H7 (cell line): ENCODE data around the gene CLEC2L. TPM values are rescaled to one million over a fixed set of nuclear protein-coding genes. Genes with fewer than 3 reads are reported as not detected.
"Not testable (repeated sequence)": the region's sequence is repeated elsewhere in the genome, so short reads cannot be mapped to it uniquely, and the experiment has no call there.

Source experiments
- DNase-seq: peaks from one replicate; pipeline ENCODE4 v3.0.0; 2012
- H3K27me3 ChIP-seq: 2 replicates; pipeline ENCODE4 v1.6.0; 2011; ENCODE audit warnings: mild to moderate bottlenecking, low read length; ENCODE audit not compliant: control insufficient read depth, insufficient read depth
- H3K36me3 ChIP-seq: replicated peaks from 2 replicates; pipeline ENCODE4 v1.5.1; 2011; ENCODE audit warnings: low read length; ENCODE audit not compliant: control insufficient read depth, insufficient read depth
- H3K4me3 ChIP-seq: 2 replicates; pipeline ENCODE4 v1.5.1; 2011; ENCODE audit warnings: low read depth, mild to moderate bottlenecking, control low read depth, low read length, moderate library complexity; ENCODE audit not compliant: insufficient read depth
- total RNA-seq: library from RNA; depleted of rRNA; stranded (reverse); fragments of >200 nt; shearing (Covaris generic); gene quantifications from 2 replicates; pipeline ENCODE4 v1.2.3, GENCODE V29; 2014

Gene CLEC2L
- total RNA-seq, 1 experiment from 2014 or later, result not detected

DNA sequence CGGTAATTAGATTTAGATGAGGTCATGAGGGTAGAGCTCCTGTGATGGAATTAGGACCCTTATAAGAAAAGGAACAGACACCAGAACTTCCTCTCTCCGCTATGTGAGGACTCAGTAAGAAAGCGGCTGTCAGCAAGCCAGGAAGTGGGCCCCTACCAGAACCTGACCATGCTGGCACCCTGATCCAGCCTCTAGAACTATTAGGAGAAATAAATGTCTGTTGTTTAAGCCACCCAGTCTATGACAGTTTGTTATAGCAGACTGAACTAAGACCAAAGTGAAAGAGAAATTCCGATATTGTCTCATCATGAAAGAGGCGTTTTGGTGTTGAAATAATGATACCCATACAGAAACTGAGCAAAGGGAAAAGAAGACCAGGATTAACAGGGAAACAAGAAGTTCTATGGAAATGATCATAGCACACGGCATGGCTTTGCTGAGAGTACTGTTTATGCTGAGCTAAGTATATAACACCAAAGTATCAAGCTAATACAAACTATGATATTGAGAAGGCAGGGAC is 9.2 kb downstream of the CLEC2L start:
- H3K36me3 ChIP-seq, result no peaks in the 10 kb centered on the region
- H3K4me3 ChIP-seq, result no peak overlapping the region
- H3K27me3 ChIP-seq, result peaks cover 2% of the 10 kb centered on the region; the same call in 1 of the 2 replicates
- no peak for DNase-seq

DNA sequence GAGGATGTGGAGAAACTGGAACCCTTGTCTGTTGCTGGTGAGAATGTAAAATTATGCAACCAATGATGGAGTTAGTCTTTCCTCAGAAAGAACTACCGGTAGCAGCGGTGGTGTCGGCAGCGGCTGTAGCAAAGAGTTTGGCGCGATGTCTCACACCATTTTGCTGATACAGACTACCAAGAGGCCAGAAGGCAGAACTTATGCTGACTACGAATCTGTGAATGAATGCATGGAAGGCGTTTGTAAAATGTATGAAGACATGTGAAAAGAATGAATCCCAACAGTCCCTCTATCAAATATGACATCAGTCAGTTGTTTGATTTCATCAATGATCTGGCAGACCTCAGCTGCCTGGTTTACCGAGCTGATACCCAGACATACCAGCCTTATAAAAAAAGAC is 10.6 kb downstream of the CLEC2L start:
- Histone ChIP-seq H3K36me3 (no peaks in the 10 kb centered on the region), H3K27me3 (no peaks in the 10 kb centered on the region), H3K4me3 (no peak overlapping the region)
- no peak for DNase-seq

DNA sequence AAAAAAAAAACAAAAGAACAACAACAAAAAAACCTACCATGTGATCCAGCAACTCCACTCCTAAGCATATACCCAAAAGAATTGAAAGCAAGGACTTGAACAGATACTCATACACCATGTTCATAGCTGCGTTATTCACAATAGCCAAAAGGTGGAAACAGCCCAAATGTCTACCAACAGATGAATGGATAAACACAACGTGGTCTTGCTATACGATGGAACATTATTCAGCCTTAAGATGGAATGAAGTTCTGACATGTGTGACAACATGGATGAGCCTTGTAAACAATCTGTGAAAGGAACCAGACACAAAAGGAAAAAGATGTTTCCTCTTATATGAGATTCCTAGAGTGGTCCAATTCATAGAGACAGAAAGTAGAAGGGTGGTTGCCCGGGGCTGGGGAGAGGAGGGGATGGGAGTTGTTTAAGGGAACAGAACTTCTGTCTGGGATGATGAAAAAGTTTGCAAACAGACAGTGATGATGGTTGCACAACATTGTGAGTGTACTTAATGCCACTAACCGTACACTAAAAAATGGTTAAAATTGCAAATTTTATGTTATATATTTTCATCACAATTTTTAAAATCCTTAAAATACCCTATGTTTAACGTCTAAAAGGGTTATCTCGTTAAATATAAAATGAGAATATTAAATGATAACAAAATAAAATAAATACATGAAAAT is 11.6 kb downstream of the CLEC2L start:
- Histone ChIP-seq H3K36me3 (no peaks in the 10 kb centered on the region), H3K27me3 (no peaks in the 10 kb centered on the region), H3K4me3 (no peak overlapping the region)
- DNase-seq, result no peak

DNA sequence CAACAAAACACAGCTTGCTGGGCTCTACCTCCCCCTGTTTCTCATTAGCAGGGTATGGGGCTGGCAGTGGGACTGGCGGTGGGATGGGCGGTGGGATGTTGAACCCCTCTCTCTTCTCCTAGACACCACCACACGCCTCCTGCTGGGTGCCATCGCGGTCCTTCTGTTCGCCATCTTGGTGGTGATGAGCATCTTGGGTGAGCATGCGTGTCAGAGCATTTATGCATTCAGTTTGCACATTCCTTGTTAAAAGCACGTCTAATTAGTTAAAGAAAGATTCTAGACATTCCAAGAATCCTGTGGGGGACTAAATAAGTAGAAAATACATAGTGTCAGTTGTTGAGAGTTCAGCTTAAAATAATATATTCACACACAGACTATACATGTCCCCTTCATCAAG is 12.7 kb downstream of the CLEC2L start:
- no peak for DNase-seq
- Histone ChIP-seq H3K36me3 (no peaks in the 10 kb centered on the region), H3K4me3 (no peak overlapping the region), H3K27me3 (no peaks in the 10 kb centered on the region)

DNA sequence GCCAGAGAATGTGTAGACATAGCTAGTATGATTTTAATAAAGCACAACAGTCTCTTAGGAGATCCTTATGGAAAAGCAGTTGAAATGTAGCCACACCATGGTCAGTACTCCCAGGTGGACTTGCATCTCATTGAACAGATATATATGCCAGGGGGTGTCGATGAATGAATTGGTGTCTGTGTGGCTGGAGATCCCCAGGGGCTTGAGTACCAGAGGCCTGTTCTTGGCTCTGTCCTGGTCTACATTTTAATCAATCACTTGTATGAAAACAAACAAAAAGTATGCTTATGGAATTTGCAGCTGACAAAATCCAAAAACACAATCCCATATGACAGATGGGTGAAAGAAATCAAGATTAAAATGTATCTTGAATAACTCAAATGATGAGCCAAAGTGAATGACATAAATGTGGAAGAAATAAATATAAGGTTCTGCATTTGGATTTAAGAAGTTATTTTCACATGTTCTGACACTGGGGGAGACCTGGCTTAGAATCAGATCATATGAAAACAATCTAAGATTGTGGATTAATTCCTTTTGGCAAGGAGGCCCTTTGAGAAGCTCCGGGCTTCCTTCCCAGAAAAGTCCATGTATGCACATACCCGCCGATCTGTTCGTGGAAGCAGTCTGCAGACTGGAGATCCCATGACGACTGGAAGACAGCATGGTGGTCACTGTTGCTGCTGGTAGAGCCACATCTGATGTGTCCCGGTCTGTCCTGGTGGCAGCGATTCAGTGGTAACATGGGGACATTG is 15.6 kb downstream of the CLEC2L start:
- H3K4me3 ChIP-seq, result no peak overlapping the region
- H3K27me3 ChIP-seq, result peaks cover 3% of the 10 kb centered on the region
- no peaks in the 10 kb centered on the region for H3K36me3 ChIP-seq
- no peak for DNase-seq

DNA sequence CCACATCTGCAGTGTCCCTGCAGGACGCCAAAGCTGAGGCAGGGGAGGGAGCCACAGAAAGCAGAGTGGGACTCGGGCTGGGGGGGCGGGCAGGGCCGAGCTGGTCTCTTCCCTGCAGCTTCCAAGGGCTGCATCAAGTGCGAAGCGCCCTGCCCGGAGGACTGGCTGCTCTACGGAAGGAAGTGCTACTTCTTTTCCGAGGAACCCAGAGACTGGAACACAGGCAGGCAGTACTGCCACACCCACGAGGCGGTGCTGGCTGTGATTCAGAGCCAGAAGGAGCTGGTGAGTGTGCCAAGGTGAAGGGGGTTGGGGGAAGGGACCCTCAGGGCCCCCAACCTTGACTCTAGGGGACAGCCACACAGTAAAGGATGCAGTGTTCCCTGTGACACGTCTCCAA is 16.7 kb downstream of the CLEC2L start:
- no peak overlapping the region for H3K4me3 ChIP-seq
- H3K36me3 ChIP-seq, result no peaks in the 10 kb centered on the region
- DNase-seq, result no peak
- H3K27me3 ChIP-seq, result peaks cover 3% of the 10 kb centered on the region

DNA sequence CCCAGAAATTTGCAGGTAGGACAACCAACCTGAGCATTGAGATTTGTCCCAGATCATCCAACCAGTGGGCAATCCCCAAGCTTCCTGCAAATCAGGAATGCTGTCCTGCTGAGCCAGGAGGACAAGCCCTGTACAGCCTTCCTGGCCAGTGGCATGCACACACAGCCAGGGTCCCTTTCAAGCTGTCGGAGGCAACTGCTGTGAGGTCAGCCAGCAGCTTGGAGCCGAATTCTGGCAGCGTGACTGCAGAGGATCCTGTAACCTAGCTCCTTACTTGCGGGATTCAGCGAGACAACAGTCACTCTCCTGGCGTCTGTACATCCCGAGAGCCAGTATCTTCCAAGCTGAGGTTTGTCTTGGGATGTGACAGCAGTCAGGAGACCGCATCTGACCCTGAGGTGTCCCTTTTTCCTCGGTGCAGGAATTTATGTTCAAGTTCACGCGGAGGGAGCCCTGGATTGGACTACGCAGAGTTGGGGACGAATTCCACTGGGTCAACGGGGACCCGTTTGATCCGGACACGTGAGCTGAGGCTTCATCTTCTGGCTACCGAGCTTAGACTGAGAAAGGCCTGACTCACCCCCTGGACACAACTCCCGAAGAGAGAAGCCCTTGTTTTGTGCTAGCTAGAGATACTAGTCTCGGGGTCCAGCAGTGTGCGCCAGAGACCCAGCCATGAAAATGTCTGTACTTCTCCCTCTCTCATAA is 18.3 kb downstream of the CLEC2L start:
- no peaks in the 10 kb centered on the region for H3K36me3 ChIP-seq
- no peak overlapping the region for H3K4me3 ChIP-seq
- H3K27me3 ChIP-seq, result peaks cover 3% of the 10 kb centered on the region
- peak; percentile 71 for DNase-seq

DNA sequence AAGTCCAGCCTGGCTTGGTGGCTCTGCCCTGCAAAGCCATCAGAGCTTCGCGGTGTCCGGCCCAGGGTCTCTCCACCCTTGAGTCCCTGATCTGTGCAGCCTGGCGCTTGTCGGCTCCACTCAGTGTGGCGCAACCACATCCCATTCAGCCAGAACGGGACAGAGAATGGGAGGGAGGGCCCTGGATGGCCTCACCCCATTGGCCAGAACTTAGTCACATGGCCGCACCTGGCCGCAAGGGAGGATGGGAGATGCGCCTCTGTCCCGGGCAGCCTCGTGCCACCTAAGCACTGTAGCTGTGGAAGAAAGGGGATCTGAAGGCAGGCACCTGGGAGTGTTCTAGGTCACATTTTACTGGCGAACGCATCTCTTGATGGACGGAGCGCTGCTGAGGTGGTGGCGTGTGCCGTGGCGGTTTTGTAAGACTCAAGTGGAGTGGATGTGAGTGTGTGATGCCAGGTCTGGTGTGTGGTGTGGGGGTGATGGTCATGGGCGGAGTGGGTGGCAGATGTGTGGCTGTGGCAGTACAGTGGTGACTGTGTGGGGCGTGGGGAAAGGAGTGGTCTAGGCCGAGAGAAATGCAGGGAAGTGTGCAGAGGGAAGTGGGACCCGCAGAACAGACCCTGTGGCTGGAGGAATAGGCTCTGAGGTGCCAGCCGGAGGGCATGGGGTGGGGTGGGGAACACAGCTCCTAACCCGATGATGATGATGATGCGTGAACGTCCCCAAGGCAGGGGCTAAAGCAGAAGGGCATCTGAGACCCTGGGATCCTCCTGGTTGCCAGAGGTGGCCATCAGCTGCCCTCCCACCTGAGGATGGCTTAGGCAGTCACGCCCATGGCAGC is 19.0 kb downstream of the CLEC2L start:
- Histone ChIP-seq H3K36me3 (no peaks in the 10 kb centered on the region), H3K4me3 (no peak overlapping the region), H3K27me3 (peaks cover 3% of the 10 kb centered on the region)
- peak; percentile 45 for DNase-seq

DNA sequence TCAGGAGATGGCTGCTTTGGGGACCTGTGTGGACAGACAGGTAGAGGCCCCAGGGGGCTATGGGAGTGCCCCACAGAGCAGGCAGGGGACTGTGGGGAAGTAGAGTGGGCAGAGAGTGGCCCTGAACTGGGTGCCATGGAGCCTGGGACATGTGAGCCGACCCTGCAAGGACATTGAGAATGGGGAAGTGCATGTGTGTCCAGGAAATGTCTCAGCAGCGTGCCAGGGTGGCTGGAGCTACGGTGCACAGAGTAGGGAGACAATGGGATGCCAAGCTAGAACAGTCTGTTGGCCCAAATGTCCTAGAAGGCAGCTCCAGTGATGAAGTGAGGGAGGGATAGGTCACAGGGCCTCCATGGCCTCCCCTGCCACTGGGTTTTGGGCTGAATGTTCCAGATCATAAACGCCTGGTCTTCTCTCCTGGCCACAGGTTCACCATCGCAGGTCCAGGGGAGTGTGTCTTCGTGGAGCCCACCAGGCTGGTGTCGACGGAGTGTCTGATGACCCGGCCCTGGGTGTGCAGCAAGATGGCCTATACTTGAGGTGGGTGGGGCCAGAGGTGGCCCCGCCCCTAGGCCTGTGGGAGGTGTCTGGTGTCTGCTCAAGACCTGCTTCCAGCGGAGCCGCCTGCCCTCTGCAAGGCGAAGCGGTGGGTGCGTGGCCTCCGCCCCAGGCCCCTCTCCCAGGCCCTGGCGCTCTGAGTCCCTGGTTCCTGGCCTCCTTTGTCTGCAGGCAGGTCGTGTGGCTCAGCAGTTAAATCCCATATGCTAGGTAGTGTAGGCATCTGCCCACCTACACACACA is 20.5 kb downstream of the CLEC2L start:
- Histone ChIP-seq H3K36me3 (no peaks in the 10 kb centered on the region), H3K4me3 (no peak overlapping the region)
- DNase-seq, result peak; percentile 79

DNA sequence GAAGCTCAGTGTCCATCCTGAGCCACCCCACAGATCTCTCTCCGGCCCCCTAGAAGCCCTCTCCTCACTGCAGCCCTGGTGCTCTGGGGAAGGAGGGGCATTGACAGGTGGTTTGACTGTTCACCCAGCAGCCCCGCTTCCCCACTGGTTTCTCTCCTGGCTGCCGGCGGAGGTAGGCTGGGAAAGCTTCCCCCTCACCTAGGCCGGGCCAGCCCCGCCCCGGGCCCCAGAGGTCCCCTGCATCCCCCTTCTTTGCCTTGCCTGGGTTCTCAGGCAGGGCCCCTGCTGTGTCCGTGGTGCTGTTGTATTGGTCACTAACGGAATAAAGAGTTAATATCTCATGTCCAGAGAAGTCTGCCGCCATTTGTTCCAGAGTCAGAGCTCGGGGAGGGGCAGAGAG is 21.2 kb downstream of the CLEC2L start:
- Histone ChIP-seq H3K4me3 (no peak overlapping the region), H3K27me3 (peaks cover 3% of the 10 kb centered on the region), H3K36me3 (no peaks in the 10 kb centered on the region)
- DNase-seq, result peak; percentile 43

More for the DNA sequence above, 20.5 kb downstream of the CLEC2L start:
- peaks cover 3% of the 10 kb centered on the region for H3K27me3 ChIP-seq

DNA sequence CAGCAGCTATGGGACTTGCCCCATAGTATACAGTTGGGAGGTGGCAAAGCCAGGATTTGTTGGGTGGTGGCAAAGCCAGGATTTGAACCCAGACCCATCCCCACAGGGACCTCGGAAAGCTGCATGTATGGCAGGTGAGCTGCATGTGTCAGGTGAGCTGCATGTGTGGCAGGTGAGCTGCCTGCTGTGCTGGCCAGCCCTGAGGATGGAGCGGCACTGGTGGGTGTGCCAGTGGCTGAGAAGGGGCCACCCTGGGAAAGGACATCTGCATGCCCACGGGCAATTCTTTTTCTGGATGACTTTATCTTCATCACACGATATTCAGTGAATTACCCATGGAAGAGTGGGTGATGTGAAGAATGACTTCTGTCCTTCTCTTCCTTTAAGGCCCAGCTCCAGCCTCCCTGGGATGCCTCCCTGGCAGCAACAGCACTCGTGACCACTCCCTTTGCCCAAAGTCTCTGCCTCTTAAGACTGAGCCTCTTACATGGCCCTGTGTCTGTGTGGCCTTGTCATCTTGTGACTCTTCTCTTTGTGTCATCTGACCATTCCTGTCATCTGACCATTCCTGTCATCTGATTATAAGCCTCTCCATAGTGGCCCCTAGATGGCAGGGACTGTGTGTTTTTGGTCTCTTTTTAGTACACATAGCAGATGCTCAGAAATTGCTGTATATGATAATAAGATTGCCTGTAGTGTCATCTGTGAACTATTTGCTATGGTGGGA is 25.0 kb downstream of the CLEC2L start:
- DNase-seq, result no peak
- Histone ChIP-seq H3K4me3 (no peak overlapping the region), H3K36me3 (no peaks in the 10 kb centered on the region), H3K27me3 (no peaks in the 10 kb centered on the region; the same call in 1 of the 2 replicates)

DNA sequence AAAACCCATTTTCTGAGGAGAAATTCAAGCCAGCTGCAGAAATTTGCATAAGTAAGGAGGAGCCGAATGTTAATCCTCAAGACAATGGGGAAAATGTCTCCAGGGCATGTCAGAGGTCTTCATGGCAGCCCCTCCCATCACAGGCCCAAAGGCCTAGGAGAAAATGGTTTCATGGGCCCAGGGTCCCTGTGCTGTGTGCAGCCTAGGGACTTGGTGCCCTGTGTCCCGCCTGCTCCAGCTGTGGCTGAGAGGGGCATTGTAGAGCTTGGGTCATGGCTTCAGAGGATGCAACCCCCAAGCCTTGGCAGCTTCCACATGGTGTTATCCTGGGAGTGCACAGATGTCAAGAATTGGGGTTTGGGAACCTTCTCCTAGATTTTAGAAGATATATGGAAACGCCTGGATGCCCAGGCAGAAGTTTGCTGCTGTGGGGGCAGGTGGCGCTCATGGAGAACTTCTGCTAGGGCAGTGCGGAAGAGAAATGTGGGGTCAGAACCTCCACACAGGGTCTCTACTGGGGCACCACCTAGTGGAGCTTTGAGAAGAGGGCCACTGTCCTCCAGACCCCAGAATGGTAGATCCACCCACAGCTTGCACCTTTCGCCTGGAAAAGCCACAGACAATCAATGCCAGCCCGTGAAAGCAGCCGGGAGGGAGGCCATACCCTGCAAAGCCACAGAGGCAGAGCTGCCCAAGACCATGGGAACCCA is 30.7 kb downstream of the CLEC2L start:
- H3K4me3 ChIP-seq, H3K27me3 ChIP-seq, H3K36me3 ChIP-seq, DNase-seq: not testable (repeated sequence)
